MM.1S (cell line): Measurements from ENCODE around the gene ACBD4.

ENCODE experiments used
- DNase-seq: peaks from one replicate; pipeline ENCODE4 v3.0.0-alpha.2; 2015
- H2AFZ ChIP-seq: fragments of 300-600 bp; sonication (generic); 2 replicates; pipeline ENCODE4 v1.6.0; 2016; ENCODE audit warnings: antibody characterized with exemption, low read length
- H3F3A ChIP-seq: fragments of 300-600 bp; sonication (generic); 2 replicates; pipeline ENCODE4 v1.6.1; 2016; ENCODE audit warnings: mild to moderate bottlenecking, antibody characterized with exemption, low read length, moderate library complexity, mixed read lengths; ENCODE audit not compliant: insufficient read depth
- H3K27ac ChIP-seq: fragments of 300-600 bp; sonication (generic); 2 replicates; pipeline ENCODE4 v1.5.1; 2016; ENCODE audit warnings: mild to moderate bottlenecking, low read length
- H3K27me3 ChIP-seq: fragments of 300-600 bp; sonication (generic); replicated peaks from 2 replicates; pipeline ENCODE4 v1.6.0; 2016; ENCODE audit warnings: low read length; ENCODE audit not compliant: insufficient read depth
- H3K36me3 ChIP-seq: fragments of 300-600 bp; sonication (generic); replicated peaks from 2 replicates; pipeline ENCODE4 v1.6.1; 2016; ENCODE audit warnings: mild to moderate bottlenecking, low read length, mixed read lengths; ENCODE audit not compliant: insufficient read depth
- H3K4me1 ChIP-seq: fragments of 300-600 bp; sonication (generic); 2 replicates; pipeline ENCODE4 v1.6.1; 2016; ENCODE audit warnings: low read length, mixed read lengths
- H3K4me2 ChIP-seq: fragments of 300-600 bp; sonication (generic); 2 replicates; pipeline ENCODE4 v1.6.0; 2016; ENCODE audit warnings: low read depth, low read length
- H3K4me3 ChIP-seq: fragments of 300-600 bp; sonication (generic); 2 replicates; pipeline ENCODE4 v1.5.1; 2016; ENCODE audit warnings: low read length, mixed read lengths
- H3K79me2 ChIP-seq: fragments of 300-600 bp; sonication (generic); 2 replicates; pipeline ENCODE4 v1.6.1; 2016; ENCODE audit warnings: mixed run types, low read length, mixed read lengths
- H3K9ac ChIP-seq: fragments of 300-600 bp; sonication (generic); 2 replicates; pipeline ENCODE4 v1.6.1; 2016; ENCODE audit warnings: low read length, mixed read lengths
- H3K9me2 ChIP-seq: fragments of 300-600 bp; sonication (generic); replicated peaks from 2 replicates; pipeline ENCODE4 v1.6.1; 2016; ENCODE audit warnings: mild to moderate bottlenecking, low read length, mixed read lengths; ENCODE audit not compliant: insufficient read depth
- H3K9me3 ChIP-seq: fragments of 300-600 bp; sonication (generic); replicated peaks from 2 replicates; pipeline ENCODE4 v1.6.1; 2016; ENCODE audit warnings: mild to moderate bottlenecking, low read length, mixed read lengths; ENCODE audit not compliant: insufficient read depth
- H4K20me1 ChIP-seq: fragments of 300-600 bp; sonication (generic); 2 replicates; pipeline ENCODE4 v1.6.1; 2016; ENCODE audit warnings: mild to moderate bottlenecking, low read length, moderate library complexity, mixed read lengths; ENCODE audit not compliant: insufficient read depth
- EZH2 ChIP-seq: fragments of 300-600 bp; sonication (generic); optimal IDR thresholded peaks from 2 replicates; pipeline ENCODE3; 2017; ENCODE audit warnings: low read depth, mild to moderate bottlenecking, antibody characterized with exemption, low read length, mixed read lengths
- EZH2phosphoT487 ChIP-seq: fragments of 300-600 bp; sonication (generic); IDR thresholded peaks from 2 replicates; pipeline ENCODE4 v1.6.1; 2018; ENCODE audit warnings: antibody characterized with exemption, low read length
- TF ChIP-seq, protein P1 (sequence below): fragments of 300-600 bp; sonication (generic); IDR thresholded peaks from 2 replicates; pipeline ENCODE4 v1.5.1; 2016; ENCODE audit warnings: antibody characterized with exemption, low read length, mixed read lengths

The ACBD4 gene

DNA sequence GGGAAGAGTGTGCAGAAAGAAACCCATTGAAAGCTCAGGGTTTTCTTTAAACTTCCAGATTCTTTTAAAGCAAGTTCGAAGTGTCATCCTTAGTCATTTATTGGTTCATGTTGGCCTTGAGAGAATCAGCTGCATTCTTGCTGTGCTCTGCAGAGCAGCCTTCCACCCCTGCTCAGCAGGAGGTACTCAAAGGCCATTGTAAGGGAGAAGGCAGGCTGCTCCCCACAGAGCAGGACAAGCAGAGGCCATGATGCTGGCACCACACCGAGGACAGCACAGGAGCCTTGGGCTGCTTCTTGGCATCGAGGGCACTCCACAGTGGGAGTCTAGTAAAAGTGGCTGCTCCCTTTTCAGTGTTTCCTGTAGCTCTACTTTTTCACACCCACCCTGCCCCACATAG lies 44.8 kb upstream of the ACBD4 start:
- Histone ChIP-seq H3K9me3 (no peaks in the 10 kb centered on the region), H2AFZ (no peak overlapping the region), H3K9me2 (no peaks in the 10 kb centered on the region), H3K79me2 (0 out of 2 replicates have a peak, but pooled peaks cover 4% of the 10 kb centered on the region), H3K4me2 (no peak overlapping the region), H3K27ac (no peak overlapping the region), H4K20me1 (no peaks in the 10 kb centered on the region), H3F3A (no peaks in the 10 kb centered on the region), H3K4me3 (no peak overlapping the region), H3K27me3 (no peaks in the 10 kb centered on the region), H3K9ac (no peak overlapping the region), H3K4me1 (no peaks in the 10 kb centered on the region), H3K36me3 (peaks cover 9% of the 10 kb centered on the region)
- no peak for DNase-seq
- TF ChIP-seq, protein P1, sequence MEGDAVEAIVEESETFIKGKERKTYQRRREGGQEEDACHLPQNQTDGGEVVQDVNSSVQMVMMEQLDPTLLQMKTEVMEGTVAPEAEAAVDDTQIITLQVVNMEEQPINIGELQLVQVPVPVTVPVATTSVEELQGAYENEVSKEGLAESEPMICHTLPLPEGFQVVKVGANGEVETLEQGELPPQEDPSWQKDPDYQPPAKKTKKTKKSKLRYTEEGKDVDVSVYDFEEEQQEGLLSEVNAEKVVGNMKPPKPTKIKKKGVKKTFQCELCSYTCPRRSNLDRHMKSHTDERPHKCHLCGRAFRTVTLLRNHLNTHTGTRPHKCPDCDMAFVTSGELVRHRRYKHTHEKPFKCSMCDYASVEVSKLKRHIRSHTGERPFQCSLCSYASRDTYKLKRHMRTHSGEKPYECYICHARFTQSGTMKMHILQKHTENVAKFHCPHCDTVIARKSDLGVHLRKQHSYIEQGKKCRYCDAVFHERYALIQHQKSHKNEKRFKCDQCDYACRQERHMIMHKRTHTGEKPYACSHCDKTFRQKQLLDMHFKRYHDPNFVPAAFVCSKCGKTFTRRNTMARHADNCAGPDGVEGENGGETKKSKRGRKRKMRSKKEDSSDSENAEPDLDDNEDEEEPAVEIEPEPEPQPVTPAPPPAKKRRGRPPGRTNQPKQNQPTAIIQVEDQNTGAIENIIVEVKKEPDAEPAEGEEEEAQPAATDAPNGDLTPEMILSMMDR = no peak
- no peak for TF ChIP-seq EZH2
- no peak for TF ChIP-seq EZH2phosphoT487

- Histone ChIP-seq H4K20me1 (no peaks in the 10 kb centered on the region), H3K9me3 (no peaks in the 10 kb centered on the region), H3K4me2 (no peak overlapping the region), H3K9me2 (no peaks in the 10 kb centered on the region), H3F3A (no peaks in the 10 kb centered on the region), H3K79me2 (no peaks in the 10 kb centered on the region), H3K27ac (no peak overlapping the region), H3K27me3 (no peaks in the 10 kb centered on the region), H3K36me3 (peaks cover 9% of the 10 kb centered on the region), H3K4me1 (no peaks in the 10 kb centered on the region), H3K4me3 (no peak overlapping the region), H2AFZ (no peak overlapping the region), H3K9ac (no peak overlapping the region)
- TF ChIP-seq EZH2phosphoT487 (no peak), EZH2 (no peak)
- TF ChIP-seq, protein P1 = no peak
- no peak for DNase-seq
Observed at GRCh38 chr17:45091778-45092425, 43.6 kb upstream of the ACBD4 start.

GRCh38 chr17:45092911-45093430 lies 42.5 kb upstream of the ACBD4 start:
- H2AFZ ChIP-seq = no peak overlapping the region
- no peak overlapping the region for H3K27ac ChIP-seq
- H3F3A ChIP-seq = no peaks in the 10 kb centered on the region
- no peaks in the 10 kb centered on the region for H3K9me3 ChIP-seq
- H3K4me3 ChIP-seq = no peak overlapping the region
- H3K4me1 ChIP-seq = no peaks in the 10 kb centered on the region
- H3K4me2 ChIP-seq = no peak overlapping the region
- no peaks in the 10 kb centered on the region for H3K9me2 ChIP-seq
- TF ChIP-seq EZH2phosphoT487 (no peak), EZH2 (no peak)
- TF ChIP-seq, protein P1 = no peak
- no peak for DNase-seq
- peaks cover 6% of the 10 kb centered on the region for H3K36me3 ChIP-seq
- no peaks in the 10 kb centered on the region for H3K79me2 ChIP-seq
- no peaks in the 10 kb centered on the region for H3K27me3 ChIP-seq
- H3K9ac ChIP-seq = no peak overlapping the region
- no peaks in the 10 kb centered on the region for H4K20me1 ChIP-seq
